ENCODE measurements around the gene KCTD21.

The KCTD21 gene

DNA sequence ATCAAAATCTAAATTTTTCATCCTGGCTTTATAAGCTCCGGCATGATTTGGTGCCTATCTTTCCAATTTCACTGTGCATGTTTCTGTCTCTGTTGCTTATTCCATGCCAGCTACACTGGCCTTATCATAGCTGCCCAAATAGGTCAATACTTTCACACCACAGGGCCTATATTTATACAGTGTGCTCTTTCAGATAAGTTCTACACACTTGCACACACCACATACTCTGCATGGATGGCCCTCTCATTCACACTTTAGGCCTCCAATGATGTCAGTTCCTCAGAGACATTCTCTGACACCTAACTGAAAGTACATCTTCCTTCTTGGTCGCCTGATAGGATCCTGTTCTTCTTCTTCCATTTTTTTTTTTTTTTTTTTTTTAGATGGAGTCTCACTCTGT is 56.0 kb downstream of the KCTD21 start:
- H3K27ac ChIP-seq: no peak overlapping the region
- no peaks in the 10 kb centered on the region for H3K36me3 ChIP-seq (replicated peaks)
- H3K27me3 ChIP-seq (replicated peaks): no peaks in the 10 kb centered on the region
- no peak for DNase-seq
- no peak overlapping the region for H3K4me3 ChIP-seq (ENCODE audit: low read depth, low read length)
- TF ChIP-seq, protein P1, sequence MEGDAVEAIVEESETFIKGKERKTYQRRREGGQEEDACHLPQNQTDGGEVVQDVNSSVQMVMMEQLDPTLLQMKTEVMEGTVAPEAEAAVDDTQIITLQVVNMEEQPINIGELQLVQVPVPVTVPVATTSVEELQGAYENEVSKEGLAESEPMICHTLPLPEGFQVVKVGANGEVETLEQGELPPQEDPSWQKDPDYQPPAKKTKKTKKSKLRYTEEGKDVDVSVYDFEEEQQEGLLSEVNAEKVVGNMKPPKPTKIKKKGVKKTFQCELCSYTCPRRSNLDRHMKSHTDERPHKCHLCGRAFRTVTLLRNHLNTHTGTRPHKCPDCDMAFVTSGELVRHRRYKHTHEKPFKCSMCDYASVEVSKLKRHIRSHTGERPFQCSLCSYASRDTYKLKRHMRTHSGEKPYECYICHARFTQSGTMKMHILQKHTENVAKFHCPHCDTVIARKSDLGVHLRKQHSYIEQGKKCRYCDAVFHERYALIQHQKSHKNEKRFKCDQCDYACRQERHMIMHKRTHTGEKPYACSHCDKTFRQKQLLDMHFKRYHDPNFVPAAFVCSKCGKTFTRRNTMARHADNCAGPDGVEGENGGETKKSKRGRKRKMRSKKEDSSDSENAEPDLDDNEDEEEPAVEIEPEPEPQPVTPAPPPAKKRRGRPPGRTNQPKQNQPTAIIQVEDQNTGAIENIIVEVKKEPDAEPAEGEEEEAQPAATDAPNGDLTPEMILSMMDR (IDR thresholded peaks at IDR 0.05; ENCODE audit: low read depth, low read length, missing control alignments): no peak
- in situ Hi-C loops (cut with HindIII; ENCODE audit: low pct_ligation_motif_present, low sequenced_read_pairs): no loop called here

DNA sequence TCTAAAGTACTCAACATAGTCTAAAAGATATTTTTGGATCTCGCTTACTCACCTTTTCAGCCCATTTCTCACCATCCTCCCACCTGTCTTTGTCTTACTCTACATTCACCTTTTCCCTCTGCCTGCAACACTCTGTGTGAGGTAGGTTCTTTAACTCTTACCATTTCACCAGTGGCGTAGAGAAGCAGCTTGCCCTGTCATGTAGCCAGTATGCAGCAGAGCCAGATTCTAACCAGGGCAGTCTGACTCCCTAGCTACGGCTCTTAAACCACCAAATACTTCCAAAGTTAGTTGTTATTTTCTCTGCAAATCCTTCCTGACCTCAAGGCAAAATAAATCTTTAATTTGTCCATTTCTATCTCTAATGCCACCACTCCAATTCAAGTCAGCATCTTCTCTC is 56.5 kb downstream of the KCTD21 start:
- Histone ChIP-seq H3K27me3 (replicated peaks) (no peaks in the 10 kb centered on the region), H3K36me3 (replicated peaks) (no peaks in the 10 kb centered on the region), H3K4me3 (ENCODE audit: low read depth, low read length) (no peak overlapping the region), H3K27ac (no peak overlapping the region)
- in situ Hi-C loops (cut with HindIII; ENCODE audit: low pct_ligation_motif_present, low sequenced_read_pairs): no loop called here
- TF ChIP-seq, protein P1 (IDR thresholded peaks at IDR 0.05; ENCODE audit: low read depth, low read length, missing control alignments): no peak
- peak; percentile 3 for DNase-seq

DNA sequence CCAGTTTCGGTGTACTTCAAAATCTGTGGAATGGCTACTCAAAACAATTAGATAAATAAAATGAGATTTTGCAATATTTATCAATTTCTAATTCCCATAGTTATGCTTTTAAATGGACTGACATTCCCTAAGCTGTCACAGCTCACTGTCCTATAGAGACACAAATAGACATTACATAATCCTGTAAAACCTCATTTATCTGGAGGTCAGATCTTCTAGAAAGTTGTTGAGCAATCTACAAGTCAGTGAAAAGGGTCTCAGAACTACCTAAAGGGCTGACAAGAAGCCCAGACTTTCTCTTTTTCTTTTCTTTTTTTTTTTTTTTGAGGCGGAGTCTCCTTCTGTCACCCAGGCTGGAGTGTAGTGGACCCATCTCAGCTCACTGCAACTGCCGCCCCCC is 61.0 kb downstream of the KCTD21 start:
- Histone ChIP-seq H3K4me3 (ENCODE audit: low read depth, low read length) (no peak overlapping the region), H3K27me3 (replicated peaks) (no peaks in the 10 kb centered on the region), H3K36me3 (replicated peaks) (peaks cover 5% of the 10 kb centered on the region), H3K27ac (no peak overlapping the region)
- DNase-seq: no peak
- in situ Hi-C loops (cut with HindIII; ENCODE audit: low pct_ligation_motif_present, low sequenced_read_pairs): no loop called here
- TF ChIP-seq, protein P1 (IDR thresholded peaks at IDR 0.05; ENCODE audit: low read depth, low read length, missing control alignments): no peak
